Superior temporal gyrus (tissue), 1 donor: ENCODE data around the gene CCDC24.

ENCODE experiments used
- DNase-seq: peaks from one replicate; pipeline ENCODE4 v3.0.0-alpha.2; 2016; ENCODE audit errors: extremely low spot score

The CCDC24 gene

GRCh38 chr1:43963006-43963405 lies 28.4 kb upstream of the CCDC24 start:
- no peak for DNase-seq

- DNase-seq, result no peak
Measured at GRCh38 chr1:43963890-43964289, 27.5 kb upstream of the CCDC24 start.

- no peak for DNase-seq
Measured at GRCh38 chr1:43965316-43965715, 26.1 kb upstream of the CCDC24 start.

- no peak for DNase-seq
Measured at GRCh38 chr1:43968348-43968948, 23.0 kb upstream of the CCDC24 start.

- no peak for DNase-seq
Measured at GRCh38 chr1:43969416-43969745, 22.0 kb upstream of the CCDC24 start.

GRCh38 chr1:43969746-43970466 lies 21.5 kb upstream of the CCDC24 start, which contains the start of gene DPH2:
DPH2 (plus strand) TSS chr1:43970010; CDS start chr1:43970176, 166 bp downstream.
- peak; percentile 98 for DNase-seq

- no peak for DNase-seq
Measured at GRCh38 chr1:43970502-43970901, 20.9 kb upstream of the CCDC24 start.

GRCh38 chr1:43970911-43971310 lies 20.5 kb upstream of the CCDC24 start:
- DNase-seq, result no peak

GRCh38 chr1:43971336-43971980 lies 19.9 kb upstream of the CCDC24 start:
- no peak for DNase-seq

GRCh38 chr1:43973981-43974442 lies 17.4 kb upstream of the CCDC24 start:
- no peak for DNase-seq

GRCh38 chr1:43974443-43975248 lies 16.8 kb upstream of the CCDC24 start, which contains the start of gene ATP6V0B:
ATP6V0B (plus strand) TSS chr1:43974960; CDS start chr1:43975041, 81 bp downstream.
- DNase-seq, result peak; percentile 98

GRCh38 chr1:43975249-43975961 lies 16.0 kb upstream of the CCDC24 start:
- DNase-seq, result no peak

- no peak for DNase-seq
Measured at GRCh38 chr1:43976045-43976444, 15.4 kb upstream of the CCDC24 start.

GRCh38 chr1:43976890-43977289 lies 14.5 kb upstream of the CCDC24 start:
- no peak for DNase-seq

GRCh38 chr1:43977376-43978263 lies 13.8 kb upstream of the CCDC24 start:
- no peak for DNase-seq

GRCh38 chr1:43978264-43978550 lies 13.2 kb upstream of the CCDC24 start:
- DNase-seq, result no peak

- no peak for DNase-seq
Measured at GRCh38 chr1:43978551-43979260, 12.7 kb upstream of the CCDC24 start, which contains the start of gene B4GALT2. B4GALT2 (plus strand) TSS chr1:43979210; CDS start chr1:43981161, 1,951 bp downstream.

GRCh38 chr1:43979261-43979527 lies 12.2 kb upstream of the CCDC24 start:
- no peak for DNase-seq

GRCh38 chr1:43979528-43980254 lies 11.7 kb upstream of the CCDC24 start:
- DNase-seq, result no peak
